ENCODE data around the gene C1orf35.

The C1orf35 gene

DNA sequence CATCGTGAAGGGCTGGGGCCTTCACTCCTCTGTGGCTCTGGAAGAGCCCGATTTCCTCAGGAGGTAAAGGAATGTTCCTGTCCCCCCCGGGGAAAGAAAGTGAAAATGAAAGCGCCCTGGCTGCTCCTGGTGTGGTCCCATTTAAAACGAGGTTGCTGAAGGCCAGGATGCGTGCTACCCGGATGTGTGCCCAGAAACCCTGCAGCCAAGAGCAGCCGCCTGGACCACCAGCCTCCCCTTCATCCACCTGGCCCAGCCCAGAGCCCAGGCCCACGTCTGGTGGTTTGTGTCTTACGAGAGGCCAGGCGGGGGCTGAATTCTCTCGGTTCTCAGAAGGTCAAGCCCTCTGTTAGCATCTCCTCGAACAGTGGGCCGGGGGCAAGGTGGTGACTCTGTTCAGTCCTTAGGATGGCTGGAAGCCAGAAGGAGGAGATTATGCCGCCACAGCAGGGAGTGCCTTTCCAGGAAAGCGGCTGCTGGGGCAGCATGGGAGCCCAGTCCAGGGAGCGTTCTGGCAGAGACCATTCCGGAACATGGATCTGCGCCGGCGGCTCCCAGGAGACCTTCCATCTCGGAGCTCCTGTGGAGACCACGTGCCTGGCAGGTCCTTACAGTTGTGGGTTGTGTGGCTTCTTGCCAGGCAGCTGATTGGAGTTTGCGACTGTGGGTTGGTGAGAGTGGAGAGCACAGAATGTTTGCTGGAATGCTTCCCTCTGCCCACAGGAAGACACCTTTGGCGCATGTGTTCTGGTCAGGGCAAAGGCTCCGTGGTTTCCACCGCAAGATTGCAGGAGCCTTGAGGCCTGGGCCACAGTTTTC, 38.3 kb upstream of the C1orf35 start:
- DNase-seq (ENCODE audit: low read depth): no peak
- TF ChIP-seq, protein P1, sequence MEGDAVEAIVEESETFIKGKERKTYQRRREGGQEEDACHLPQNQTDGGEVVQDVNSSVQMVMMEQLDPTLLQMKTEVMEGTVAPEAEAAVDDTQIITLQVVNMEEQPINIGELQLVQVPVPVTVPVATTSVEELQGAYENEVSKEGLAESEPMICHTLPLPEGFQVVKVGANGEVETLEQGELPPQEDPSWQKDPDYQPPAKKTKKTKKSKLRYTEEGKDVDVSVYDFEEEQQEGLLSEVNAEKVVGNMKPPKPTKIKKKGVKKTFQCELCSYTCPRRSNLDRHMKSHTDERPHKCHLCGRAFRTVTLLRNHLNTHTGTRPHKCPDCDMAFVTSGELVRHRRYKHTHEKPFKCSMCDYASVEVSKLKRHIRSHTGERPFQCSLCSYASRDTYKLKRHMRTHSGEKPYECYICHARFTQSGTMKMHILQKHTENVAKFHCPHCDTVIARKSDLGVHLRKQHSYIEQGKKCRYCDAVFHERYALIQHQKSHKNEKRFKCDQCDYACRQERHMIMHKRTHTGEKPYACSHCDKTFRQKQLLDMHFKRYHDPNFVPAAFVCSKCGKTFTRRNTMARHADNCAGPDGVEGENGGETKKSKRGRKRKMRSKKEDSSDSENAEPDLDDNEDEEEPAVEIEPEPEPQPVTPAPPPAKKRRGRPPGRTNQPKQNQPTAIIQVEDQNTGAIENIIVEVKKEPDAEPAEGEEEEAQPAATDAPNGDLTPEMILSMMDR (IDR thresholded peaks at IDR 0.05; ENCODE audit: low read depth, low read length, missing control alignments): no peak

DNA sequence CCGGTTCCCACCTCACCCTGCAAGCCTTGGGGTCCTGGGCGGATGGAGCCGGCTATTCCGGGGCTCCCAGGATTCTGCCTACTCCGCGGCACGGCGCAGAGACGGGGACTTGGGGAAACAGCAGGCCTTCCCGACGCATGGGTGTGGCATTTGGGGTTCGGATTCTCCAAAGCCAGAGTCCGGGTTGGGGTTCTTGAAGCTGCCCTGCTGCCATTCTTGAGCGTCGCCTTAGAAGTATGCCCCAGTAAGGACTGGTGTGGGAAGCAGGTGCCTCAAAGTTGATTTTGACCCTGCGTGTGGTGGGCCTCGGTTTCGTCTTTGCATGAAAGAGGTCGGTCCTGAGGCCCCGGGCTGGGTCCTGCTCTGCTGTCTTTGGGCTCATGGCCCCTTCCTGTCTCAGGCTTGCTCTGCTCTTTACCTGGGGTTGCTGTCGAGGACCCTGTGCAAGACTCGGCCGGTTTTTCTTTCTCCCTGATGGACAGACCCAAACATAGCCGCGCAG, 37.6 kb upstream of the C1orf35 start:
- no peak for DNase-seq (ENCODE audit: low read depth)
- TF ChIP-seq, protein P1 (IDR thresholded peaks at IDR 0.05; ENCODE audit: low read depth, low read length, missing control alignments): no peak
- peak overlapping the region; percentile 90 for H3K4me3 ChIP-seq (ENCODE audit: low read depth, low read length)

More for the DNA sequence above, 38.3 kb upstream of the C1orf35 start:
- H3K4me3 ChIP-seq (ENCODE audit: low read depth, low read length): peak overlapping the region; percentile 90

DNA sequence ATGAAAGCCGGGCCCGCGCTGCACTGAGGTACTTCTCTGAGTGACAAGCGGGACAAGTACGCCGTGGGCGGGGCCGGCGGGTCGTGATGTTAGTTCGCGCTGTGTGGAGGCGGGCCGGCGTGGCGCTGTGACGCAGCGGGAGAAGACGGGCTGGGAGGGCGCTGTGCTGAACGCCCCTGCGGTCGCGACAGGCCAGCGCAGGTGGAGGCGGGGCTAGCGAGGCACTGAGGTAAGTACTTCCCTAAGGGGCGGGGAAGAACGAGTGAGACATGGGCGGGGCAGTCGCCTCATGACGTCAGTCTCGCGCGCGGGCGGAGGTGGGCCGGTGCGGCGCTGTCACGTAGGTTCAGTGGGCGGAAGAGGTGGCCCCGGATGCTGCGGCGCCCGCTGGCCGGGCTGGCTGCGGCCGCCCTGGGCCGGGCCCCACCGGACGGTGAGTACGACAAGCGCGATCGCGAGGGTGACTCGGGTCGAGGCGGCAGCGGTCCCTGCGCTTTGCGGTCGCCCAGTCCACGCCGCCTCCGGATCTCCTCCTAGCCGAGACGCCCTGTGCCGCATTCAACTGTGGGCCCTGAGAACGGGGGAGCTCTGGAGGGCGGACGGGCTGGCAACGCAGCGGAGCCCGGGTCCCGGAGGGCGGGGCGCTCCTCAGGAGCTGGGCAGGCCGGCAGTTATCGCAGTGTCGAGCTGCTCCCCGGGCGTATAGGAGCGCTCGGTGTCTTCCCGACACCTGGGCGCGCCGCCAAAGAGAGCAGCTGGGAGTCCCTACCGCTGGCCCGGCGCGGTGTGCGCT, 37.0 kb upstream of the C1orf35 start, which contains the start of gene GUK1:
Gene GUK1 (plus strand): TSS at position 349 of the 793 bp plus-strand sequence. CDS start 24 bp downstream, at position 373.
- DNase-seq (ENCODE audit: low read depth): peak; percentile 99
- peak within 1 kb of the TSS; percentile 90 for H3K4me3 ChIP-seq (ENCODE audit: low read depth, low read length)
- TF ChIP-seq, protein P1 (IDR thresholded peaks at IDR 0.05; ENCODE audit: low read depth, low read length, missing control alignments): peak; percentile 7

DNA sequence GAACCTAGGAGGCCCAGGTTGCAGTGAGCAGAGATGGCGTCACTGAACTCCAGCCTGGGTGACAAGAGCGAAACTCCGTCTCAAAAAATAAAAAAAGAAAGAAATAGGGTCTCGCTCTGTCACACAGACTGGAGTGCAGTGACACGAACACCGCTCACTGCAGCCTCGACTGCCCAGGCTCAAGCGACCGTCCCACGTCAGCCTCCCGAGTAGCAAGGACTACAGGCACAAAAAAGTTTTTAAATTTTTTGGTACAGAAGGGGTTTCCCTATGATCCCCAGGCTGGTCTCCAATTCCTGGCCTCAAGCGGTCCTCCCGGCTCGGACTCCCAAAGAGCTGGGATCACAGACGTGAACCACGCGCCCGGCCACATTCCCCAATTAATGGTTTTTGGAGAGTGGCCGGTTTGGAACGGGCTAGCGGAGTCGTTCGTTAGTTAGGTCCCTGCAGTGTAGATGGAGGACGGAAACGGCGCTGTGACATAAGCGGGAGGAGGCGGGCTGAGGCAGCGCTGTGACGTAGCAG, 36.3 kb upstream of the C1orf35 start:
- H3K4me3 ChIP-seq (ENCODE audit: low read depth, low read length): peak overlapping the region; percentile 90
- TF ChIP-seq, protein P1 (IDR thresholded peaks at IDR 0.05; ENCODE audit: low read depth, low read length, missing control alignments): no peak

DNA sequence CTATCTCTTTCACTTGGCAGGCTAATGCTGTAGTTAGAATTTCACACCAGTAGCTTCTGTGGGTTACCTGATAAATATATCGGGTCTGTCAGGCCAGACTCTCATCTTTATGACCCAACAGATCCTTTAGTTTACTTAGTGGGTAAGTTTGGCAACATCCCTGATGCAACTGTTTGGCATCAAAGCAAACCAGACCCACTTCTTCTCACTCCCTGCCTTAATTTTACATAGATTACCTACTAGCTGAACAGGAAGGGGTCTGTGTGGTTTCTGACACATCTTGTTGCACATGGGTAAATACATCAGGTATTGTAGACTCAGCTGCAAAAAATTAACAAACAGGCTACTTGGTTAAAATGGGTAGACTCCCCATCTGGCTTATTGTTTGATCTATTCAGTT, 33.8 kb upstream of the C1orf35 start:
- TF ChIP-seq, protein P1 (IDR thresholded peaks at IDR 0.05; ENCODE audit: low read depth, low read length, missing control alignments): no peak
- DNase-seq (ENCODE audit: low read depth): no peak
- H3K4me3 ChIP-seq (ENCODE audit: low read depth, low read length): no peak overlapping the region

More for the DNA sequence above, 36.3 kb upstream of the C1orf35 start:
- no peak for DNase-seq (ENCODE audit: low read depth)

DNA sequence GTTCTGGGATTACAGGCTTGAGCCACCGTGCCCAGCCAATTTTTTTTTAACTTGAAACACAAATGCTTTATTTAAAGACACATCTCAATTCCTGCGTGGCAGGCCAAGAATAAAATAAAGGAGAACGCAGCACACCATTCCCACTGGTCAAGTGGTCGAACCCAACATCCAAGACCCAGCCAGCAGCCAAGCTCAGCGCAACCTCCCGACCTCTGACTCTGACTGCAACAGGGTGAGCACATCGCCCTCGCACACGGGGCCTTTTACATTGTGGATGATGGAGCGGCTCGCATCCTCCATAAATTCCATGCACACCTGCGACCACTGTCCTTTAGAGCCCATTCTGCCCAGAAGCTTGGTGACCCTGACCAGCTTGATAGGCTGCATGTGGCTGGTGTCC, 31.5 kb upstream of the C1orf35 start:
- TF ChIP-seq, protein P1 (IDR thresholded peaks at IDR 0.05; ENCODE audit: low read depth, low read length, missing control alignments): no peak
- H3K4me3 ChIP-seq (ENCODE audit: low read depth, low read length): no peak overlapping the region
- DNase-seq (ENCODE audit: low read depth): no peak
